Heart left ventricle (tissue), 13 donors: Measurements from ENCODE around the gene DUSP16.

Source experiments
- POLR2A ChIP-seq, 2 donors: fragments of 450-650 bp; IDR thresholded peaks; one replicate each; pipeline ENCODE4 v1.6.1; 2017; ENCODE audit warnings: antibody characterized with exemption in 2 of 2, mild to moderate bottlenecking in 2 of 2, moderate library complexity in 2 of 2
- TF ChIP-seq, protein P1 (sequence below), 12 donors: fragments of 200-600 bp; sonication (generic) in 4 of 12; IDR thresholded peaks; one replicate each; pipeline versions ENCODE4 v1.5.0 to v1.8.0; 2018 to 2022; ENCODE audit warnings: antibody characterized with exemption in 12 of 12, mild to moderate bottlenecking in 5 of 12
- donor health status: ischemic (EF 13 %, LVEDD 7.1; RV severe dilation, severe dysfunction).
- donor health status: DM: no; HTN: yes; CAD: no.
- donor health status: DM: no; HTN: no; CAD: no.
- donor health status: ischemic (EF 25% LVEDD 6.9; RV normal size, moderate dysfunction).
- donor health status: ischemic (EF 25% LVEDD 5.7; RV mildly dilated, moderate dysfunction).
- donor health status: ischemic (EF 35%, LVEDD 5.7; RV mildly dilated, moderate dysfunction).
- donor health status: nonischemic (EF 11% LVEDD 7.7; RV severe dilation, severe dysfunction).
- donor health status: DM: yes; HTN: yes; CAD: no.
- donor health status: PGD.
- donor health status: ischemic (EF 29% LVEDD 5.4; RV normal size, mild dysfunction).
- donor health status: nonischemic (EF 23%, LVEDD 6.1; RV moderate dilation, normal function).

DNA sequence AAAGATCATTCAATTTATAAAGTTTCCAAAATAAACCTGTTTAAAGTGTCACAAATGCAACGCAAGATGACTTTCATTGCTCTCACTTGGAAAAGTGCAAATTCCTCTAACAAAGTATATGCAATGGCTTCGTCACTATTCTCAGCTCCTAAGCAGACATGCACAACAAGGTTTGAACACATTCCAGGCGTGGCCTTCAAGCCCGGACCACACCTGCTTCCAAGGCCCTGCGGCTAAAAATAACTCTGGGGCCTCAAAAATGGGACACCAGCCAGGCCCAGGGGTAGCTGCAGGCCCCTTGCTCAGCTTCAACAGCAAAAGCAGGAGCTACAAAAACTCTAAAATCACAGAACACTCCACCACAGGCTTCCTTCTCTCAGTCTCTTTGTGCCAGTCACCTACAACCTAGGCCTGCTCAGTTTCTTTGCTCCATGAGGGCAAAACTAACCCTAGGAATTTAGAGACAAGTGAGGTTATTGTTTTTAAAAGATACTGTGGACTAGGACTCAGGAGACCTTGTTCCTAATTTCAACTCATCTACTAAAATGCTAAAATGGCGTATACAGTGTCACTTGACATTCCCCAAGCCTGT, 29.3 kb downstream of the DUSP16 start:
- TF ChIP-seq, protein P1, sequence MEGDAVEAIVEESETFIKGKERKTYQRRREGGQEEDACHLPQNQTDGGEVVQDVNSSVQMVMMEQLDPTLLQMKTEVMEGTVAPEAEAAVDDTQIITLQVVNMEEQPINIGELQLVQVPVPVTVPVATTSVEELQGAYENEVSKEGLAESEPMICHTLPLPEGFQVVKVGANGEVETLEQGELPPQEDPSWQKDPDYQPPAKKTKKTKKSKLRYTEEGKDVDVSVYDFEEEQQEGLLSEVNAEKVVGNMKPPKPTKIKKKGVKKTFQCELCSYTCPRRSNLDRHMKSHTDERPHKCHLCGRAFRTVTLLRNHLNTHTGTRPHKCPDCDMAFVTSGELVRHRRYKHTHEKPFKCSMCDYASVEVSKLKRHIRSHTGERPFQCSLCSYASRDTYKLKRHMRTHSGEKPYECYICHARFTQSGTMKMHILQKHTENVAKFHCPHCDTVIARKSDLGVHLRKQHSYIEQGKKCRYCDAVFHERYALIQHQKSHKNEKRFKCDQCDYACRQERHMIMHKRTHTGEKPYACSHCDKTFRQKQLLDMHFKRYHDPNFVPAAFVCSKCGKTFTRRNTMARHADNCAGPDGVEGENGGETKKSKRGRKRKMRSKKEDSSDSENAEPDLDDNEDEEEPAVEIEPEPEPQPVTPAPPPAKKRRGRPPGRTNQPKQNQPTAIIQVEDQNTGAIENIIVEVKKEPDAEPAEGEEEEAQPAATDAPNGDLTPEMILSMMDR (IDR thresholded peaks at IDR 0.05), result no peak
- no peak for TF ChIP-seq POLR2A (IDR thresholded peaks at IDR 0.05)
